Measurements from ENCODE around the gene LRCH1. TPM values are rescaled to one million over a fixed set of nuclear protein-coding genes. Genes with fewer than 3 reads are reported as not detected.

The LRCH1 gene
- total and polyA plus RNA-seq, 2 of the 4 experiments (the other 2 are of a cell fraction) = 7.0 to 8.8 TPM

GRCh38 chr13:46795321-46795720, 242.4 kb downstream of the LRCH1 start:
- Histone ChIP-seq H3K9me3 (ENCODE audit: control insufficient read depth, insufficient read depth, low read length) (no peaks in the 10 kb centered on the region), H3K4ac (ENCODE audit: low read depth, low read length) (no peak overlapping the region), H2BK20ac (ENCODE audit: low read depth, low read length) (no peak overlapping the region), H3K9ac (ENCODE audit: low read depth, low read length) (no peak overlapping the region), H3K56ac (ENCODE audit: extremely low read depth, insufficient read depth, low read length) (no peak overlapping the region), H4K8ac (ENCODE audit: low read depth in 2 of 2, low read length in 2 of 2) (no peak overlapping the region), H2AK9ac (replicated peaks; ENCODE audit: low read depth, low read length, poor library complexity) (no peak overlapping the region), H3K36me3 (ENCODE audit: control insufficient read depth, insufficient read depth, low read length) (peaks cover 6% of the 10 kb centered on the region), H3K79me1 (ENCODE audit: low read depth in 1 of 2, low read length in 2 of 2) (peaks cover 28 to 30% of the 10 kb centered on the region in 2 experiments), H2BK120ac (ENCODE audit: low read depth, low read length) (no peak overlapping the region), H3K23ac (ENCODE audit: low read depth, low read length) (peak overlapping the region; percentile 41; the same call in 1 of the 2 replicates), H3K4me3 (ENCODE audit: insufficient read depth, low read depth, low read length) (no peak overlapping the region), H3K4me2 (ENCODE audit: low read depth, low read length) (peak overlapping the region; percentile 41; the same call in 1 of the 2 replicates), H4K91ac (ENCODE audit: insufficient read depth, low read depth, low read length) (no peak overlapping the region), H4K5ac (ENCODE audit: low read depth, low read length) (no peak overlapping the region), H3K14ac (replicated peaks; ENCODE audit: low read depth, low read length) (no peak overlapping the region), H3K27ac (ENCODE audit: insufficient read depth, low read length) (no peak overlapping the region), H3K4me1 (ENCODE audit: control insufficient read depth, insufficient read depth, low read length) (peaks cover 5% of the 10 kb centered on the region), H3K9me1 (ENCODE audit: insufficient read depth, low read length) (peaks cover 5% of the 10 kb centered on the region; the same call in 1 of the 2 replicates), H2AK5ac (ENCODE audit: low read depth, low read length) (no peak overlapping the region), H3K18ac (ENCODE audit: low read depth, low read length) (no peak overlapping the region), H2BK15ac (ENCODE audit: low read depth, low read length) (no peak overlapping the region), H2BK5ac (ENCODE audit: low read depth, low read length, poor library complexity, severe bottlenecking) (no peak overlapping the region), H2AFZ (replicated peaks; ENCODE audit: low read length, poor library complexity) (no peak overlapping the region), H4K20me1 (ENCODE audit: insufficient read depth, low read length) (no peaks in the 10 kb centered on the region; the same call in 1 of the 2 replicates), H3K27me3 (ENCODE audit: control insufficient read depth, insufficient read depth, low read length) (no peaks in the 10 kb centered on the region)
- no peak for ATAC-seq (ENCODE audit: low read depth)
- dilution Hi-C loops (cut with HindIII; ENCODE audit: low sequenced_read_pairs, unreplicated experiment) = no loop called here
- no peak for TF ChIP-seq SMC3 (IDR thresholded peaks at IDR 0.05; ENCODE audit: low read depth, low read length)
- TF ChIP-seq CEBPB (IDR thresholded peaks at IDR 0.05; ENCODE audit: low read depth, low read length) = no peak
- TF ChIP-seq USF2 (IDR thresholded peaks at IDR 0.05; ENCODE audit: low read depth, low read length) = no peak
- no peak for TF ChIP-seq MAZ (IDR thresholded peaks at IDR 0.05; ENCODE audit: borderline replicate concordance, low read depth, low read length)
- TF ChIP-seq POLR2A (IDR thresholded peaks at IDR 0.05; ENCODE audit: low read depth, low read length) = no peak
- TF ChIP-seq MXI1 (IDR thresholded peaks at IDR 0.05; ENCODE audit: borderline replicate concordance, low read depth, low read length) = no peak
- no peak for TF ChIP-seq BHLHE40 (IDR thresholded peaks at IDR 0.05; ENCODE audit: low read depth, low read length)
- no peak for TF ChIP-seq MAFK (IDR thresholded peaks at IDR 0.05; ENCODE audit: low read depth, low read length)
- no peak for TF ChIP-seq NFE2L2 (IDR thresholded peaks at IDR 0.05; ENCODE audit: low read depth, low read length)
- TF ChIP-seq CHD1 (IDR thresholded peaks at IDR 0.05; ENCODE audit: low read depth, low read length) = no peak
- TF ChIP-seq FOS (IDR thresholded peaks at IDR 0.05; ENCODE audit: low read depth, low read length) = no peak
- TF ChIP-seq RAD21 (IDR thresholded peaks at IDR 0.05; ENCODE audit: low read length) = no peak
- no peak for TF ChIP-seq ELK1 (IDR thresholded peaks at IDR 0.05; ENCODE audit: borderline replicate concordance, low read depth, low read length)
- no peak for TF ChIP-seq CTCF (conservative IDR thresholded peaks at IDR 0.05; ENCODE audit: low read depth, low read length)
- TF ChIP-seq RFX5 (IDR thresholded peaks at IDR 0.05; ENCODE audit: low read depth, low read length) = no peak
- BruUV-seq (replicated peaks) = no TSS peak
- in situ Hi-C loops (cut with MboI; ENCODE audit: low sequenced_read_pairs) = no loop called here
- WGBS, 2 experiments (ENCODE audit: extremely low coverage in 2 of 2, insufficient read length in 1 of 2) = no CpG with 5 or more reads among the region's 6 CpGs
- intact Hi-C loops (cut with micrococcal nuclease) = no loop called here
- ChIA-PET CTCF (no interaction called here), POLR2A (ENCODE audit: unreplicated experiment) (interaction anchor here (0.5 kb wide), 1 partner anchor 1762 kb away, joined by 3 read pairs; no protein-coding TSS in a partner anchor)
- DNase-seq = no peak
